NCI-H2107 treated with DMSO at 0.1 percent for 48 hours (cell line): ENCODE results near the gene NEUROG2.

Source experiments
- DNase-seq: peaks from one replicate; lab custom pipeline; 2025; ENCODE audit not compliant: unreplicated experiment; lab: John Stamatoyannopoulos, UW

The NEUROG2 gene

GRCh38 chr4:112521123-112522023 is 5.4 kb upstream of the NEUROG2 start:
- no peak for DNase-seq

- DNase-seq = no peak
Observed at GRCh38 chr4:112520598-112521122, 4.7 kb upstream of the NEUROG2 start.

GRCh38 chr4:112519689-112520597 is 4.0 kb upstream of the NEUROG2 start:
- DNase-seq = no peak

- DNase-seq = no peak
Observed at GRCh38 chr4:112518675-112519074, 2.7 kb upstream of the NEUROG2 start.

GRCh38 chr4:112517911-112518310 is 1.9 kb upstream of the NEUROG2 start:
- no peak for DNase-seq

GRCh38 chr4:112517067-112517634 is 1.2 kb upstream of the NEUROG2 start:
- DNase-seq = no peak

- no peak for DNase-seq
Observed at GRCh38 chr4:112516471-112517066, 589 bp upstream of the NEUROG2 start.

GRCh38 chr4:112515198-112516065 is 548 bp downstream of the NEUROG2 start:
- DNase-seq = no peak

- DNase-seq = no peak
Observed at GRCh38 chr4:112514647-112515197, 1.3 kb downstream of the NEUROG2 start.

- DNase-seq = no peak
Observed at GRCh38 chr4:112513971-112514646, 1.9 kb downstream of the NEUROG2 start.

- DNase-seq = no peak
Observed at GRCh38 chr4:112511803-112512118, 4.2 kb downstream of the NEUROG2 start.

- DNase-seq = no peak
Observed at GRCh38 chr4:112511093-112511802, 4.7 kb downstream of the NEUROG2 start.

- no peak for DNase-seq
Observed at GRCh38 chr4:112510291-112511092, 5.5 kb downstream of the NEUROG2 start.

GRCh38 chr4:112509243-112510141 is 6.5 kb downstream of the NEUROG2 start:
- no peak for DNase-seq

- DNase-seq = no peak
Observed at GRCh38 chr4:112508356-112508755, 7.6 kb downstream of the NEUROG2 start.

- no peak for DNase-seq
Observed at GRCh38 chr4:112504807-112505206, 11.2 kb downstream of the NEUROG2 start.

- no peak for DNase-seq
Observed at GRCh38 chr4:112502871-112503270, 13.1 kb downstream of the NEUROG2 start.
